ENCODE results near the gene PIGC.

Gene PIGC

GRCh38 chr1:172453153-172453545 lies 9.3 kb upstream of the PIGC start:
- TF ChIP-seq, protein P1, sequence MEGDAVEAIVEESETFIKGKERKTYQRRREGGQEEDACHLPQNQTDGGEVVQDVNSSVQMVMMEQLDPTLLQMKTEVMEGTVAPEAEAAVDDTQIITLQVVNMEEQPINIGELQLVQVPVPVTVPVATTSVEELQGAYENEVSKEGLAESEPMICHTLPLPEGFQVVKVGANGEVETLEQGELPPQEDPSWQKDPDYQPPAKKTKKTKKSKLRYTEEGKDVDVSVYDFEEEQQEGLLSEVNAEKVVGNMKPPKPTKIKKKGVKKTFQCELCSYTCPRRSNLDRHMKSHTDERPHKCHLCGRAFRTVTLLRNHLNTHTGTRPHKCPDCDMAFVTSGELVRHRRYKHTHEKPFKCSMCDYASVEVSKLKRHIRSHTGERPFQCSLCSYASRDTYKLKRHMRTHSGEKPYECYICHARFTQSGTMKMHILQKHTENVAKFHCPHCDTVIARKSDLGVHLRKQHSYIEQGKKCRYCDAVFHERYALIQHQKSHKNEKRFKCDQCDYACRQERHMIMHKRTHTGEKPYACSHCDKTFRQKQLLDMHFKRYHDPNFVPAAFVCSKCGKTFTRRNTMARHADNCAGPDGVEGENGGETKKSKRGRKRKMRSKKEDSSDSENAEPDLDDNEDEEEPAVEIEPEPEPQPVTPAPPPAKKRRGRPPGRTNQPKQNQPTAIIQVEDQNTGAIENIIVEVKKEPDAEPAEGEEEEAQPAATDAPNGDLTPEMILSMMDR (conservative IDR thresholded peaks at IDR 0.05; ENCODE audit: low read depth) = no peak
- CTCF ChIA-PET = interaction anchor here (0.6 kb wide), 1 partner anchor 633 kb away, joined by 6 read pairs; no protein-coding TSS in a partner anchor
- no peak for DNase-seq (ENCODE audit: low spot score)
- POLR2A ChIA-PET (ENCODE audit: low non-redundant PET) = no interaction called here
- H3K27ac ChIP-seq = no peak overlapping the region

DNA sequence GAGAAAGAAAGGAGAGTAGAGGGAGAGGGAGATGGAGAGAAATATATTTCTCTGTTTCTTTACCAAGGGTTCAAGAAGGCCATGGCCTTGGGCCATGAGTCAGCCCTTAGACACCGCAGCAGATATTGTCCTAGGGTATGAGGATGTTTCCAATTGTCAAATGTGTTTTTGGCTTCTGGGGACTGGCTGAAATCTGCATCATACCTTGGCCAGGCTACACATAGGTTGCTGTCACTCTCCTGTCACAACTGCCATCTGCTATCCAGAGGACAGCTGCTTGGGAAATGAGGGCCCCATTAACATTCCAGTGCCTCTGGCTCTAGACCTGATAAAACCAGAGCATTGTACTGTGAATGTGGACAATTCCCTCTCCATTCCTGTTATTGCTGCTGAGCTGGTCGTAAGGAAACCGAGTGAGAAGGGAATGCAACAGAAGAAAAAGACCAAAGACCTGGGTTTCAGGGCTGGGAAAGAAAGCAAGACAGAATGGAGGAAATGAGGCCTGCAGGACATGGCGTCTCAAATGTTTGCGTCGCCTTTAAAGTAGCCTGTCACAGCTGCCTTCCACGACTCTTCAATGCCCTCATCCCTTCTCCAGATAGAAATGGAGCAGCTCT lies 8.8 kb upstream of the PIGC start:
- CTCF ChIA-PET = interaction anchor here (0.6 kb wide), 2 partner anchors 633 to 1738 kb away, joined by 4 to 6 read pairs; no protein-coding TSS in a partner anchor
- POLR2A ChIA-PET (ENCODE audit: low non-redundant PET) = no interaction called here
- TF ChIP-seq, protein P1 (conservative IDR thresholded peaks at IDR 0.05; ENCODE audit: low read depth) = no peak
- no peak for DNase-seq (ENCODE audit: low spot score)
- H3K27ac ChIP-seq = no peak overlapping the region

GRCh38 chr1:172451002-172451443 lies 7.2 kb upstream of the PIGC start:
- ChIA-PET POLR2A (ENCODE audit: low non-redundant PET) (no interaction called here), CTCF (interaction anchor here (0.6 to 0.7 kb wide), 4 partner anchors 65 to 521 kb away, joined by 3 to 4 read pairs (median 3); no protein-coding TSS in a partner anchor)
- no peak overlapping the region for H3K27ac ChIP-seq
- DNase-seq (ENCODE audit: low spot score) = no peak
- TF ChIP-seq, protein P1 (conservative IDR thresholded peaks at IDR 0.05; ENCODE audit: low read depth) = no peak

DNA sequence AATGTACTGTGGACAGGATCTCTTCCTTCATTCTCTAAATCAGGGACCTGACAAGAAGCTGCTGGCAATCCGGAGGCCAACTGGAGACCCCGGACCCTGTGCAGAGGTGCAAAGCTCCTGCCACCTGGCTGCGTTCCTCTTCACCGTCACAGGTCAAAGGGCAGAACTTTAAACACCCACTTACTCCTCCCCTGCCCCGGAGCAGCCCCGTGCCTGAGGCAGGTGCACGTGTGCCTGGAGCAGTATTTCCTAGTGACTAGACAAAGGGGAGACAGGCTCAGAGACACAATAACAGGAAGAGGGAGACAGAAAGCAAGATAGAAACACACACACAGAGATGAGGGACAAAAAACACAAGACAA lies 6.6 kb upstream of the PIGC start:
- TF ChIP-seq, protein P1 (conservative IDR thresholded peaks at IDR 0.05; ENCODE audit: low read depth) = no peak
- ChIA-PET CTCF (interaction anchor here (0.6 to 1.0 kb wide), 4 partner anchors 30 to 521 kb away, joined by 3 to 6 read pairs (median 4); no protein-coding TSS in a partner anchor), POLR2A (ENCODE audit: low non-redundant PET) (no interaction called here)
- no peak for DNase-seq (ENCODE audit: low spot score)
- H3K27ac ChIP-seq = no peak overlapping the region

GRCh38 chr1:172449585-172450523 lies 6.0 kb upstream of the PIGC start:
- DNase-seq (ENCODE audit: low spot score) = no peak
- TF ChIP-seq, protein P1 (conservative IDR thresholded peaks at IDR 0.05; ENCODE audit: low read depth) = peak; percentile 65
- ChIA-PET CTCF (interaction anchor here (0.6 to 1.0 kb wide), 4 partner anchors 16 to 270 kb away, joined by 3 to 6 read pairs (median 4); no protein-coding TSS in a partner anchor), POLR2A (ENCODE audit: low non-redundant PET) (no interaction called here)
- H3K27ac ChIP-seq = no peak overlapping the region

GRCh38 chr1:172448995-172449584 lies 5.2 kb upstream of the PIGC start:
- ChIA-PET POLR2A (ENCODE audit: low non-redundant PET) (no interaction called here), CTCF (interaction anchor here (0.6 kb wide), 1 partner anchor 16 kb away, joined by 3 read pairs; no protein-coding TSS in a partner anchor)
- TF ChIP-seq, protein P1 (conservative IDR thresholded peaks at IDR 0.05; ENCODE audit: low read depth) = no peak
- no peak overlapping the region for H3K27ac ChIP-seq
- no peak for DNase-seq (ENCODE audit: low spot score)
